HepG2 (cell line): ENCODE data around the gene CABP5.

ENCODE experiments used
- GTF3A ChIP-seq: sonication (generic); formaldehyde crosslinking; conservative IDR thresholded peaks from 2 replicates; pipeline ENCODE4 v1.4.0; 2020; ENCODE audit warnings: mild to moderate bottlenecking, missing genetic modification reagents
- JARID2 ChIP-seq: sonication (generic); formaldehyde crosslinking; IDR thresholded peaks from 2 replicates; pipeline ENCODE4 v1.8.1; 2023; ENCODE audit warnings: missing genetic modification reagents, inconsistent platforms; ENCODE audit not compliant: insufficient replicate concordance
- JUND ChIP-seq: sonication (generic); formaldehyde crosslinking; IDR thresholded peaks from 2 replicates; pipeline ENCODE4 v1.8.0; 2022; ENCODE audit warnings: mild to moderate bottlenecking, missing genetic modification reagents
- NR2C2 ChIP-seq: sonication (generic); formaldehyde crosslinking; IDR thresholded peaks from 2 replicates; pipeline ENCODE4 v1.4.0; 2020; ENCODE audit warnings: missing genetic modification reagents, mild to moderate bottlenecking, moderate library complexity, borderline replicate concordance
- POLR2A ChIP-seq, 2 experiments: IDR thresholded peaks; 2 replicates each; pipeline ENCODE4 v1.6.1; 2011; ENCODE audit warnings: low read depth in 2 of 2, low read length in 2 of 2, mild to moderate bottlenecking in 1 of 2, moderate library complexity in 1 of 2; ENCODE audit not compliant: insufficient read depth in 1 of 2
- TAF1 ChIP-seq: sonication (generic); formaldehyde crosslinking; IDR thresholded peaks from 2 replicates; pipeline ENCODE4 v1.4.0; 2020; ENCODE audit warnings: missing genetic modification reagents
- YY1 ChIP-seq: IDR thresholded peaks from 2 replicates; pipeline ENCODE4 v1.6.1; 2011; ENCODE audit warnings: low read length, low read depth, moderate library complexity, mild to moderate bottlenecking; ENCODE audit not compliant: insufficient read depth, insufficient replicate concordance
- ZBTB34 ChIP-seq: sonication (generic); formaldehyde crosslinking; IDR thresholded peaks from 2 replicates; pipeline ENCODE4 v1.8.0; 2022; ENCODE audit warnings: mild to moderate bottlenecking, missing genetic modification reagents

GRCh38 chr19:48053856-48054255 lies 10.0 kb upstream of the CABP5 start:
- TF ChIP-seq JUND (CRISPR knock-in tag), result no peak
- TF ChIP-seq JARID2 (CRISPR knock-in tag), result no peak
- TF ChIP-seq NR2C2 (CRISPR knock-in tag), result no peak
- no peak for TF ChIP-seq POLR2A (IDR thresholded peaks at IDR 0.05; ENCODE audit: insufficient read depth in 1 of 2, low read depth in 2 of 2, low read length in 2 of 2)
- TF ChIP-seq GTF3A (CRISPR knock-in tag), result no peak
- no peak for TF ChIP-seq YY1
- no peak for TF ChIP-seq ZBTB34
- TF ChIP-seq TAF1 (CRISPR knock-in tag), result no peak
